HEK293T (cell line): ENCODE measurements around the gene TRIP11.

Experiments used
- CTCF ChIA-PET: fragments of 350-600 bp; formaldehyde crosslinking; extraction: SDS; loops from one replicate; lab custom pipeline; 2021; ENCODE audit warnings: antibody characterized with exemption, inconsistent platforms; lab: Yijun Ruan, JAX
- POLR2A ChIA-PET: fragments of 350-600 bp; formaldehyde crosslinking; extraction: SDS; loops from one replicate; lab custom pipeline; 2020; ENCODE audit warnings: antibody characterized with exemption, inconsistent platforms; lab: Yijun Ruan, JAX
- DNase-seq: peaks from one replicate; pipeline ENCODE4 v3.0.0; 2012; ENCODE audit warnings: mixed read lengths; ENCODE audit errors: extremely low spot score
- ARNT ChIP-seq: fragments of 450-650 bp; IDR thresholded peaks from 2 replicates; pipeline ENCODE4 v1.6.1; 2017; ENCODE audit warnings: mild to moderate bottlenecking
- BHLHE40 ChIP-seq: fragments of 450-650 bp; IDR thresholded peaks from 2 replicates; pipeline ENCODE4 v1.6.1; 2016; ENCODE audit warnings: mild to moderate bottlenecking, moderate library complexity, borderline replicate concordance
- CTBP1 ChIP-seq: fragments of 450-650 bp; IDR thresholded peaks from 2 replicates; pipeline ENCODE4 v1.6.1; 2016; ENCODE audit warnings: borderline replicate concordance
- ELF4 ChIP-seq: fragments of 450-650 bp; IDR thresholded peaks from 2 replicates; pipeline ENCODE4 v1.6.1; 2017; ENCODE audit warnings: antibody characterized with exemption
- FOXA1 ChIP-seq: fragments of 450-650 bp; IDR thresholded peaks from 2 replicates; pipeline ENCODE4 v1.6.1; 2016; ENCODE audit warnings: mild to moderate bottlenecking
- FOXK2 ChIP-seq: fragments of 450-650 bp; IDR thresholded peaks from 2 replicates; pipeline ENCODE4 v1.6.1; 2016; ENCODE audit warnings: mild to moderate bottlenecking
- FOXM1 ChIP-seq: fragments of 450-650 bp; IDR thresholded peaks from 2 replicates; pipeline ENCODE4 v1.6.1; 2017; ENCODE audit warnings: mild to moderate bottlenecking, borderline replicate concordance
- HDGF ChIP-seq: fragments of 450-650 bp; IDR thresholded peaks from 2 replicates; pipeline ENCODE4 v1.6.1; 2017; ENCODE audit warnings: antibody characterized with exemption, borderline replicate concordance
- L3MBTL2 ChIP-seq: fragments of 450-650 bp; conservative IDR thresholded peaks from 2 replicates; pipeline ENCODE4 v1.6.1; 2016; ENCODE audit warnings: mild to moderate bottlenecking
- LEF1 ChIP-seq: fragments of 450-650 bp; IDR thresholded peaks from 2 replicates; pipeline ENCODE4 v1.6.1; 2017; ENCODE audit warnings: mild to moderate bottlenecking, borderline replicate concordance
- NFRKB ChIP-seq: fragments of 450-650 bp; IDR thresholded peaks from 2 replicates; pipeline ENCODE4 v1.6.1; 2016; ENCODE audit warnings: mild to moderate bottlenecking, moderate library complexity
- SP1 ChIP-seq: fragments of 450-650 bp; IDR thresholded peaks from 2 replicates; pipeline ENCODE4 v1.6.1; 2017
- SUZ12 ChIP-seq: fragments of 450-650 bp; IDR thresholded peaks from 2 replicates; pipeline ENCODE4 v1.6.1; 2016; ENCODE audit warnings: mild to moderate bottlenecking
- TARDBP ChIP-seq: fragments of 450-650 bp; IDR thresholded peaks from 2 replicates; pipeline ENCODE4 v1.6.1; 2016
- ZNF384 ChIP-seq: fragments of 450-650 bp; IDR thresholded peaks from 2 replicates; pipeline ENCODE4 v1.6.1; 2016
- TF ChIP-seq, protein P1 (sequence below): fragments of 450-650 bp; IDR thresholded peaks from 2 replicates; pipeline ENCODE4 v1.6.1; 2016

TRIP11 gene

GRCh38 chr14:91925001-91925726 is 114.7 kb downstream of the TRIP11 start:
- no peak for DNase-seq
- ChIA-PET CTCF (interaction anchor here (0.8 kb wide), 1 partner anchor 10 kb away, joined by 3 read pairs; no protein-coding TSS in a partner anchor), POLR2A (no interaction called here)
- TF ChIP-seq FOXK2 (no peak), L3MBTL2 (no peak), CTBP1 (no peak), LEF1 (no peak), ELF4 (no peak), BHLHE40 (no peak), SP1 (no peak), FOXA1 (no peak), NFRKB (no peak), ARNT (no peak), FOXM1 (no peak), HDGF (no peak), ZNF384 (no peak), TARDBP (no peak), SUZ12 (no peak)
- TF ChIP-seq, protein P1, sequence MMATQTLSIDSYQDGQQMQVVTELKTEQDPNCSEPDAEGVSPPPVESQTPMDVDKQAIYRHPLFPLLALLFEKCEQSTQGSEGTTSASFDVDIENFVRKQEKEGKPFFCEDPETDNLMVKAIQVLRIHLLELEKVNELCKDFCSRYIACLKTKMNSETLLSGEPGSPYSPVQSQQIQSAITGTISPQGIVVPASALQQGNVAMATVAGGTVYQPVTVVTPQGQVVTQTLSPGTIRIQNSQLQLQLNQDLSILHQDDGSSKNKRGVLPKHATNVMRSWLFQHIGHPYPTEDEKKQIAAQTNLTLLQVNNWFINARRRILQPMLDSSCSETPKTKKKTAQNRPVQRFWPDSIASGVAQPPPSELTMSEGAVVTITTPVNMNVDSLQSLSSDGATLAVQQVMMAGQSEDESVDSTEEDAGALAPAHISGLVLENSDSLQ = no peak

DNA sequence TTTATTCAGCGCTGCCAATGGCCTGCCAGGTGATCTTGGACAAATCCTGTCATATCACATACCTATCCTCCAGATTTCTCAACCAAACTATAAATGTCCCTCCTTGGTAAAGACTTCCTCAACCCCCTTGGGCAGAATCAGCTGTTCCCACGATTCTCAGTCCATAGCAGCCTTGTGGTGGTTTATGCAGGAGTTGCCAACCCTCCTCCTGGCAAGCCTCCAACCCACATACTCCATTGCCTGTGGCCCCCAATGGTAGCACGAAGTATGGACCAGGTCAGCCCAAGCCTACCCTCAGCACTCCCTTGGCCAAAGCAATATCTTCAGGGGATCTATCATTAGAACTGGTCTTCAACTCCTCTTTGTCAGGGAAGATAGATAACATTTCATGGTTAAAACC is 119.3 kb downstream of the TRIP11 start:
- no peak for DNase-seq
- CTCF ChIA-PET = no interaction called here
- POLR2A ChIA-PET = no interaction called here
- TF ChIP-seq, protein P1 = no peak
- TF ChIP-seq FOXK2 (no peak), ELF4 (no peak), HDGF (no peak), LEF1 (no peak), SUZ12 (no peak), NFRKB (no peak), SP1 (no peak), L3MBTL2 (no peak)

DNA sequence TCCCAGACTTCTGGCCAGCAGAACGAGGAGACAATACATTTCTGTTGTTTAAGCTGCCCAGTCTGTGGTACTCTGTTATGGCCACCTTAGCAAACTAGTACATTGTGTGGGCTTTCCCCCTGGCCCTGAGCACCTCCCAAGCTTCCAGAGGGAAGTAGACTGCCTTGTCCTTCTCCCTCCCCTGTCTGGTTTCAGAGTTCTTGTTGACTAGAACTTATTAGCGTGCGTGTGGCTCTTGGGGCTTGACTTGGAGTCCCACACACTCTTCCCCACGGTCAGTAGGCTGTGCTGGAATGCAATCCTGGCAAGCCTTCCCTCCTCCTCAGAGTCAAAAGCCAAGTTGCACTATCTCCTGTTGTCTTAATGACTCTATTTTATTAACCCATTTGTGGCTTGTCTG is 120.0 kb downstream of the TRIP11 start:
- TF ChIP-seq FOXM1 (no peak), L3MBTL2 (no peak), LEF1 (no peak), CTBP1 (no peak), BHLHE40 (no peak), ELF4 (no peak), ZNF384 (no peak), FOXK2 (no peak), SP1 (no peak), ARNT (no peak), NFRKB (no peak), FOXA1 (no peak), HDGF (no peak)
- TF ChIP-seq, protein P1 = no peak
- ChIA-PET POLR2A (no interaction called here), CTCF (no interaction called here)
- no peak for DNase-seq

DNA sequence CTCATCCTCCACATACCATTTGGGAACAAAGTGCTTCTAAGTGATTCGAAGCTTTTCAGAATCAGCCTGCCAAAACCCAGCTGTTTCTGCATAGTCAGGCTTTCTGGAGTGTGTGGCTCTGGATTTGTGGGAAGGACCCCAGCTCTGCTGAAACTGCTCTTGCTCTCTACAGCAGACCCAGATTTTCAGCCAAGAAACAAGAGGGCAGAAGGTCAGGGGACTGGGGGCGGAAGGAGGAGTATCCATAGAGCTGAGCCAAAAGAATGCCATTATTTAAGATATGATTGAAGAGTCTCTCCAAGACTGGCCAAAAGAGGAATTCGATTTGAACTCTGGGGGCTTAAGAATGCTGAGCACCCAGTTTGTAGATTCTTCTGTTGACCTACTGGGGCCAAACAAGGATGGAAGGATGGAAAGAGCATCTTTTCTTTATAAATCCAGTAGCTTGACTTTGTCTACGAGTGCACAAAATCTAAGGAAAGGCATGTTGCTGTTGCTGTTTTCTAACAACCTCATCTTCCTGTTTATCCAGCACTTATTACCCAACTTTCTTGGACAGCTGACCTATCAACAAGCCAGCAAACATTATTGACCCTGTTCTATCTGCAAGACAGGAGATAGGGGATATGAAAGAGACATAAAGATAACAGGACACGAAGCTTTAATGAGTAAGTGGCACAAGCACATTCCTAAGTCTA is 121.5 kb downstream of the TRIP11 start:
- ChIA-PET CTCF (interaction anchor here (0.5 kb wide), 1 partner anchor 205 kb away, joined by 4 read pairs; no protein-coding TSS in a partner anchor), POLR2A (interaction anchor here (0.6 kb wide), 1 partner anchor 98 kb away, joined by 3 read pairs; no protein-coding TSS in a partner anchor)
- no peak for DNase-seq
- TF ChIP-seq HDGF (no peak), L3MBTL2 (no peak), CTBP1 (no peak), FOXA1 (no peak), FOXM1 (no peak), SP1 (no peak), FOXK2 (no peak), BHLHE40 (no peak), ARNT (no peak), TARDBP (no peak), LEF1 (no peak), ZNF384 (no peak)
- TF ChIP-seq, protein P1 = no peak
